H9 (cell line): ENCODE data around the gene SRM. TPM values are rescaled to one million over a fixed set of nuclear protein-coding genes. Genes with fewer than 3 reads are reported as not detected.
A peak's percentile ranks its signal among the peaks of the same experiment; 100 is the strongest.

Experiments
- DNase-seq: peaks from one replicate; pipeline ENCODE4 v3.0.0-alpha.2; 2017
- H2AFZ ChIP-seq: one replicate; pipeline ENCODE4 v1.6.1; 2013; ENCODE audit warnings: mild to moderate bottlenecking, low read length, control low read depth, moderate library complexity
- H2AK5ac ChIP-seq: 2 replicates; pipeline ENCODE4 v1.6.1; 2013; ENCODE audit warnings: low read length, control low read depth, mixed read lengths; ENCODE audit not compliant: insufficient read length
- H2BK120ac ChIP-seq: one replicate; pipeline ENCODE4 v1.6.1; 2013; ENCODE audit warnings: low read depth, mild to moderate bottlenecking, low read length, control low read depth, inconsistent platforms; ENCODE audit not compliant: poor library complexity, severe bottlenecking
- H2BK12ac ChIP-seq: 2 replicates; pipeline ENCODE4 v1.6.1; 2013; ENCODE audit warnings: low read length, control low read depth, mixed read lengths, low read depth; ENCODE audit not compliant: insufficient read length
- H2BK15ac ChIP-seq: 2 replicates; pipeline ENCODE4 v1.6.1; 2013; ENCODE audit warnings: low read depth, low read length, control low read depth
- H2BK20ac ChIP-seq: one replicate; pipeline ENCODE4 v1.6.1; 2013; ENCODE audit warnings: low read depth, mild to moderate bottlenecking, low read length, control low read depth, inconsistent platforms; ENCODE audit not compliant: poor library complexity, severe bottlenecking
- H2BK5ac ChIP-seq: 2 replicates; pipeline ENCODE4 v1.6.1; 2013; ENCODE audit warnings: low read length, control low read depth, mixed read lengths; ENCODE audit not compliant: insufficient read length
- H3K14ac ChIP-seq: 2 replicates; pipeline ENCODE4 v1.6.1; 2013; ENCODE audit warnings: low read length, control low read depth; ENCODE audit not compliant: insufficient read depth
- H3K18ac ChIP-seq: 2 replicates; pipeline ENCODE4 v1.6.1; 2013; ENCODE audit warnings: low read depth, mild to moderate bottlenecking, mixed read lengths, low read length, control low read depth; ENCODE audit not compliant: insufficient read length
- H3K23ac ChIP-seq: 2 replicates; pipeline ENCODE4 v1.6.1; 2013; ENCODE audit warnings: low read length, control low read depth, mixed read lengths, low read depth; ENCODE audit not compliant: insufficient read length
- H3K23me2 ChIP-seq: 2 replicates; pipeline ENCODE4 v1.6.1; 2013; ENCODE audit warnings: low read depth, mild to moderate bottlenecking, mixed read lengths, low read length, control low read depth; ENCODE audit not compliant: insufficient read length, poor library complexity, severe bottlenecking
- H3K27ac ChIP-seq: 2 replicates; pipeline ENCODE4 v1.5.1; 2013; ENCODE audit warnings: low read length, control low read depth, mixed read lengths, low read depth; ENCODE audit not compliant: insufficient read length
- H3K27me3 ChIP-seq: 2 replicates; pipeline ENCODE4 v1.6.1; 2013; ENCODE audit warnings: low read length, control low read depth, inconsistent platforms; ENCODE audit not compliant: insufficient read depth
- H3K4ac ChIP-seq: 2 replicates; pipeline ENCODE4 v1.6.1; 2013; ENCODE audit warnings: low read depth, mild to moderate bottlenecking, control low read depth, inconsistent platforms, low read length, moderate library complexity
- H3K4me1 ChIP-seq: 2 replicates; pipeline ENCODE4 v1.6.1; 2013; ENCODE audit warnings: low read length, control low read depth, inconsistent platforms; ENCODE audit not compliant: insufficient read depth
- H3K4me2 ChIP-seq: 2 replicates; pipeline ENCODE4 v1.6.1; 2013; ENCODE audit warnings: low read length, control low read depth, mixed read lengths; ENCODE audit not compliant: insufficient read length, insufficient read depth
- H3K56ac ChIP-seq: 2 replicates; pipeline ENCODE4 v1.6.1; 2013; ENCODE audit warnings: low read depth, mild to moderate bottlenecking, mixed read lengths, low read length, control low read depth; ENCODE audit not compliant: insufficient read length
- H3K79me1 ChIP-seq: 2 replicates; pipeline ENCODE4 v1.6.1; 2013; ENCODE audit warnings: low read depth, mild to moderate bottlenecking, moderate library complexity, low read length, control low read depth, inconsistent platforms; ENCODE audit not compliant: insufficient read depth, poor library complexity, severe bottlenecking
- H3K79me2 ChIP-seq: 2 replicates; pipeline ENCODE4 v1.6.1; 2013; ENCODE audit warnings: low read length, control low read depth, inconsistent platforms; ENCODE audit not compliant: insufficient read depth
- H3K9ac ChIP-seq: 2 replicates; pipeline ENCODE4 v1.6.1; 2013; ENCODE audit warnings: low read length, control low read depth, mixed read lengths; ENCODE audit not compliant: insufficient read length; ENCODE audit errors: extremely low read depth
- H3K9me3 ChIP-seq: one replicate; pipeline ENCODE4 v1.6.1; 2013; ENCODE audit warnings: low read depth, low read length, inconsistent platforms; ENCODE audit not compliant: control insufficient read depth
- H3T11ph ChIP-seq: one replicate; pipeline ENCODE4 v1.6.1; 2013; ENCODE audit warnings: mild to moderate bottlenecking, low read length, control low read depth, inconsistent platforms
- H4K20me1 ChIP-seq: one replicate; pipeline ENCODE4 v1.6.1; 2013; ENCODE audit not compliant: control insufficient read depth, insufficient read length, insufficient read depth
- H4K5ac ChIP-seq: 2 replicates; pipeline ENCODE4 v1.6.1; 2013; ENCODE audit warnings: low read depth, mild to moderate bottlenecking, mixed read lengths, low read length, control low read depth; ENCODE audit not compliant: insufficient read length
- H4K8ac ChIP-seq: replicated peaks from 2 replicates; pipeline ENCODE4 v1.6.1; 2013; ENCODE audit warnings: low read length, control low read depth, mixed read lengths, low read depth; ENCODE audit not compliant: insufficient read length
- H4K91ac ChIP-seq: 2 replicates; pipeline ENCODE4 v1.6.1; 2013; ENCODE audit warnings: low read depth, mild to moderate bottlenecking, moderate library complexity, mixed read lengths, low read length, control low read depth; ENCODE audit not compliant: insufficient read length
- H3K27ac Mint-ChIP-seq, 3 experiments: 2 replicates in 2 of 3; 3 replicates in 1 of 3; pipeline ENCODE4 v1.8.0; 2020 to 2021; ENCODE audit warnings: mixed read lengths in 3 of 3, mild to moderate bottlenecking in 1 of 3, moderate library complexity in 1 of 3
- H3K27me3 Mint-ChIP-seq: 2 replicates; pipeline ENCODE4 v1.8.0; 2021; ENCODE audit warnings: low read depth, mild to moderate bottlenecking, moderate library complexity, mixed read lengths
- H3K36me3 Mint-ChIP-seq, 3 experiments: 2 replicates in 2 of 3; 3 replicates in 1 of 3; pipeline ENCODE4 v1.8.0; 2020 to 2021; ENCODE audit warnings: low read depth in 3 of 3, mixed read lengths in 3 of 3; ENCODE audit not compliant: insufficient read depth in 1 of 3
- H3K4me1 Mint-ChIP-seq, 2 experiments: 2 replicates each; pipeline ENCODE4 v1.8.0; 2020; ENCODE audit warnings: mixed read lengths in 2 of 2
- H3K4me3 Mint-ChIP-seq, 2 experiments: 2 replicates in 1 of 2; 3 replicates in 1 of 2; pipeline ENCODE4 v1.8.0; 2020 to 2021; ENCODE audit warnings: mild to moderate bottlenecking in 2 of 2, mixed read lengths in 2 of 2, moderate library complexity in 1 of 2
- H3K9me3 Mint-ChIP-seq, 2 experiments: 2 replicates in 1 of 2; 3 replicates in 1 of 2; pipeline ENCODE4 v1.8.0; 2020; ENCODE audit warnings: mild to moderate bottlenecking in 2 of 2, mixed read lengths in 2 of 2, moderate library complexity in 1 of 2
- CTCF ChIP-seq: fragments of 200-600 bp; sonication (generic); conservative IDR thresholded peaks from 3 replicates; pipeline ENCODE4 v1.8.0; 2021; ENCODE audit warnings: antibody characterized with exemption, mild to moderate bottlenecking
- WGBS: extraction: QIAGEN DNeasy Blood & Tissue Kit; methylation state at CpG from one replicate; pipeline ENCODE4 v1.1.7; 2013; ENCODE audit warnings: missing lambda C conversion rate, low lambda C conversion rate, mixed read lengths; ENCODE audit not compliant: insufficient read length; ENCODE audit errors: extremely low coverage; 5-methylcytosine and 5-hydroxymethylcytosine counted together
- long read RNA-seq: library from polyadenylated mRNA; unstranded; transcript quantifications from one replicate; pipeline ENCODE4 v2.0.0, GENCODE V29; 2020
- total RNA-seq: library from RNA; stranded (reverse); gene quantifications from 2 replicates; pipeline ENCODE4 v1.2.1, GENCODE V29; 2021

SRM gene
- 196 and 212 TPM in 2 replicates for total RNA-seq
- long read RNA-seq, transcript SRM-201 (8 exons, 1,266 nt) = major isoform, 23 of 40 reads
- long read RNA-seq, partial matches to known transcripts = 9 of 40 reads
- long read RNA-seq, other reads (novel, unspliced or antisense) = 8 of 40 reads

GRCh38 chr1:11059968-11060830, at the start of gene SRM:
TSS of gene SRM (minus strand) at chr1:11060018. CDS start at chr1:11059943, 75 bp downstream.
- peak within 1 kb of the TSS; percentile 88 to 96 (median 93); a peak in 5 of 7 replicates for H3K27ac Mint-ChIP-seq
- peak; percentile 91 for DNase-seq
- peak within 1 kb of the TSS; percentile 21 for H3K27ac ChIP-seq
- H3K9ac ChIP-seq = peak within 1 kb of the TSS; percentile 89
- H3K4me3 Mint-ChIP-seq = peak within 1 kb of the TSS; percentile 93 to 96
- H4K5ac ChIP-seq = no peak within 1 kb of the TSS
- peaks cover 7% of the 10 kb centered on the region for H3K23me2 ChIP-seq
- H2BK15ac ChIP-seq = no peak within 1 kb of the TSS
- peak within 1 kb of the TSS; percentile 92 for H3K14ac ChIP-seq
- peak; percentile 46; the same call in 2 of the 3 replicates for TF ChIP-seq CTCF
- H2BK5ac ChIP-seq = no peak within 1 kb of the TSS
- no peak within 1 kb of the TSS for H3K56ac ChIP-seq
- H4K20me1 ChIP-seq = no peaks in the 10 kb centered on the region
- H3K4me2 ChIP-seq = peak within 1 kb of the TSS; percentile 94
- no peak within 1 kb of the TSS for H4K8ac ChIP-seq
- no peaks in the 10 kb centered on the region for H3K79me1 ChIP-seq
- peak within 1 kb of the TSS; percentile 9 for H2AFZ ChIP-seq
- no peaks in the 10 kb centered on the region for H3K27me3 Mint-ChIP-seq
- peak within 1 kb of the TSS; percentile 5 for H3K23ac ChIP-seq
- H2BK120ac ChIP-seq = no peak within 1 kb of the TSS
- no CpG with 5 or more reads among the region's 83 CpGs for WGBS
- no peak within 1 kb of the TSS for H3K4ac ChIP-seq
- H3K18ac ChIP-seq = peak within 1 kb of the TSS; percentile 45
- no peak within 1 kb of the TSS for H2BK20ac ChIP-seq
- H3K4me1 ChIP-seq = no peaks in the 10 kb centered on the region
- no peaks in the 10 kb centered on the region; the same call in 1 of the 2 replicates for H3K27me3 ChIP-seq
- H2BK12ac ChIP-seq = no peak within 1 kb of the TSS
- H3K9me3 Mint-ChIP-seq = no peaks in the 10 kb centered on the region
- H3K79me2 ChIP-seq = peaks cover 2% of the 10 kb centered on the region; the same call in 1 of the 2 replicates
- peaks cover 13 to 19% of the 10 kb centered on the region in 2 experiments for H3K4me1 Mint-ChIP-seq
- no peak within 1 kb of the TSS for H3T11ph ChIP-seq
- H3K9me3 ChIP-seq = no peaks in the 10 kb centered on the region
- H2AK5ac ChIP-seq = no peak within 1 kb of the TSS
- no peak within 1 kb of the TSS for H4K91ac ChIP-seq
- peaks cover 27 to 64% (median 37%) of the 10 kb centered on the region in 3 experiments for H3K36me3 Mint-ChIP-seq
